Prostate gland (tissue), 2 donors: ENCODE measurements around the gene CENPP. TPM values are rescaled to one million over a fixed set of nuclear protein-coding genes. Genes with fewer than 3 reads are reported as not detected.

Source experiments
- DNase-seq: peaks from one replicate; pipeline ENCODE4 v3.0.0-alpha.2; 2019; ENCODE audit warnings: low spot score
- H3K27ac ChIP-seq, 2 donors: fragments of 200-600 bp; sonication (generic); 2 replicates each; pipeline ENCODE4 v1.5.1; 2017 to 2019
- H3K27me3 ChIP-seq: fragments of 200-600 bp; sonication (generic); replicated peaks from 2 replicates; pipeline ENCODE4 v1.5.1; 2019; ENCODE audit not compliant: insufficient read depth
- H3K36me3 ChIP-seq, 2 donors: fragments of 200-600 bp; sonication (generic); 1 replicate in 1 of 2; 2 replicates in 1 of 2; pipeline versions ENCODE4 v1.5.1 to v1.8.1; 2017 to 2019
- H3K4me1 ChIP-seq: fragments of 200-600 bp; sonication (generic); replicated peaks from 2 replicates; pipeline ENCODE4 v1.5.1; 2019
- H3K4me3 ChIP-seq, 2 donors: fragments of 200-600 bp; sonication (generic); 2 replicates each; pipeline ENCODE4 v1.5.1; 2017 to 2019
- H3K9me3 ChIP-seq: fragments of 200-600 bp; sonication (generic); 2 replicates; pipeline ENCODE4 v1.5.1; 2017
- POLR2A ChIP-seq: fragments of 450-650 bp; IDR thresholded peaks from one replicate; pipeline ENCODE4 v1.6.1; 2016; ENCODE audit warnings: antibody characterized with exemption, mild to moderate bottlenecking
- POLR2AphosphoS5 ChIP-seq: sonication (generic); formaldehyde crosslinking; IDR thresholded peaks from one replicate; pipeline ENCODE4 v1.6.1; 2017; ENCODE audit warnings: antibody characterized with exemption
- WGBS: methylation state at CpG from one replicate; pipeline ENCODE4 v1.1.5; 2018; 5-methylcytosine and 5-hydroxymethylcytosine counted together
- intact Hi-C: fragments of 100-400 bp; cut with DNase I; formaldehyde crosslinking; loops from one replicate; pipeline ENCODE4 v1.14.2; 2022
- total RNA-seq, 2 donors: library from RNA; depleted of rRNA; stranded (reverse); fragments of >200 nt; gene quantifications; one replicate each; pipeline ENCODE4 v1.1.0, GENCODE V29; 2016
- TF ChIP-seq, protein P1 (sequence below), 4 experiments: fragments of 200-600 bp in 2 of 4; fragments of 450-650 bp in 2 of 4; sonication (generic) in 2 of 4; IDR thresholded peaks; 1 replicate in 3 of 4; 2 replicates in 1 of 4; pipeline ENCODE4 v1.5.1; 2016 to 2019; ENCODE audit warnings: antibody characterized with exemption in 4 of 4, mild to moderate bottlenecking in 2 of 4, moderate library complexity in 2 of 4

The CENPP gene
- total RNA-seq, 2 donors from 2014 or later, result 1.4 to 21.5 TPM

DNA sequence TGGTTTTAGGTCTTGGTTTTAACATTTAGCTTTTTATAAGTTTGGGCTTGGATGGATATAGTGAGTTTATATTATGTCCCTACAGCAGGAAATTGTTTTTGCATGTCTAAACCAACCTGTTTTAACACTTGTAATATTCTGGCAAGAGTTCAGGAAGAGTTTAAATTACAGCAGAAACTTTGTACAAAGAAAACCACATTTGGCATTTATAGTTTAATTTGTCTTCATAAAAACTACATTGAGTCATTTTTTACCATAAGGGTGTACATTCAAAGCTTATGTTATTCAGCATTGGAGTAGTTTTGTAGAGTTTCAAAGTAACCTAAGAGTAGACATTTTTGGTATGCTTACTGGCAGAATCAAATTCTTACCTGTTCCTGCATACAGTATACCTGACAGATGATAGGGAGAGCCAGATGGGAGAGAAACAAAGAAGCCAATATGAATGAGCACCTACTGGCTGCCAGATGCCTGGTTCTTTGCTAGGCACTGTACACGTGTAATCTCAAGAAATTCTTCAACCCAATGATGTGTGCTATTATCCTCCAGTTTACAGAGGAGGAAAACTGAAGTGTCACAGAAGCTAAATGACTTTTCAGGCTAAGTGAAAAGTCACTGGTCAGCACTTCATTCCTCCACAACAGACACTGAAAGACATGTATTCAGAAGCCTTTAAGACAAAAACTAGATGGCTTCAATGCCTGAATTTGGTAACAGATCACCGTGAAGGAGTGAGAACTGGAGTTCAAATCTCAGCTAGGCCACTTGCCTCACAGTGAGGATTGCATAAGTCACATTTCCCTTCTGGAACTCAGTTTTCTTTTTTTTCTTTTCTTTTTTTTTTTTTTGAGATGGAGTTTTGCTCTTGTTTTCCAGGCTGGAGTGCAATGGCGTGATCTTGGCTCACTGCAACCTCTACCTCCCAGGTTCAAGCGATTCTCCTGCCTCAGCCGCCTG lies 235.9 kb downstream of the CENPP start:
- H3K9me3 ChIP-seq, result no peaks in the 10 kb centered on the region
- DNase-seq, result no peak
- H3K36me3 ChIP-seq, result no peaks in the 10 kb centered on the region
- no peak overlapping the region for H3K27ac ChIP-seq
- TF ChIP-seq POLR2AphosphoS5 (no peak), POLR2A (no peak)
- TF ChIP-seq, protein P1, sequence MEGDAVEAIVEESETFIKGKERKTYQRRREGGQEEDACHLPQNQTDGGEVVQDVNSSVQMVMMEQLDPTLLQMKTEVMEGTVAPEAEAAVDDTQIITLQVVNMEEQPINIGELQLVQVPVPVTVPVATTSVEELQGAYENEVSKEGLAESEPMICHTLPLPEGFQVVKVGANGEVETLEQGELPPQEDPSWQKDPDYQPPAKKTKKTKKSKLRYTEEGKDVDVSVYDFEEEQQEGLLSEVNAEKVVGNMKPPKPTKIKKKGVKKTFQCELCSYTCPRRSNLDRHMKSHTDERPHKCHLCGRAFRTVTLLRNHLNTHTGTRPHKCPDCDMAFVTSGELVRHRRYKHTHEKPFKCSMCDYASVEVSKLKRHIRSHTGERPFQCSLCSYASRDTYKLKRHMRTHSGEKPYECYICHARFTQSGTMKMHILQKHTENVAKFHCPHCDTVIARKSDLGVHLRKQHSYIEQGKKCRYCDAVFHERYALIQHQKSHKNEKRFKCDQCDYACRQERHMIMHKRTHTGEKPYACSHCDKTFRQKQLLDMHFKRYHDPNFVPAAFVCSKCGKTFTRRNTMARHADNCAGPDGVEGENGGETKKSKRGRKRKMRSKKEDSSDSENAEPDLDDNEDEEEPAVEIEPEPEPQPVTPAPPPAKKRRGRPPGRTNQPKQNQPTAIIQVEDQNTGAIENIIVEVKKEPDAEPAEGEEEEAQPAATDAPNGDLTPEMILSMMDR (IDR thresholded peaks at IDR 0.05), result no peak
- no peaks in the 10 kb centered on the region for H3K4me1 ChIP-seq
- WGBS, result 80% methylated on average over 5 of the region's 5 CpGs
- H3K4me3 ChIP-seq, result no peak overlapping the region
- intact Hi-C loops, result no loop called here
- no peaks in the 10 kb centered on the region for H3K27me3 ChIP-seq

DNA sequence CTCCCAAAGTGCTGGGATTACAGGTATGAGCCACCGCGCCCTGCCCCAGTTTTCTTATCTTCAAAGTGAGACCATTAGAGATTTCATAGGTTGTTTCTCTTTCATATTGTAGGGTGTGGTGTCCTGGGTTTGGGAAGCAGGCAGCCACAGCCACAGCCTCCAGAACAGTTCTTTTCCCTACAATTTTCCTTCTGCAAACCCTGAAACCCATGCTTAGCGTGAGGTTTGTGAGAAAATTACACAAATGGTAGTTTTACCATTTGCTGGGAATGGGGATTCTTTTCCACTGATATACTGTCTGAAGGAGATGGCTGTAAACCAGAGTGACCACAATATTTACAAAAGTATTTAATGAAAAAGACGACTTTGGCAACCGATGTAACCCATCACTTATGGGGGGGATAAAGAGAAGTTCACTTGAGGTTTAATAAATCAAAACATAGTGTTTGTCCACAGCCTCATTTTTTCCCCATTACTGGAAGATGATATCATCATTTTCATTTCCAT lies 236.8 kb downstream of the CENPP start:
- intact Hi-C loops, result no loop called here
- Histone ChIP-seq H3K4me1 (no peaks in the 10 kb centered on the region), H3K36me3 (no peaks in the 10 kb centered on the region), H3K27me3 (no peaks in the 10 kb centered on the region), H3K4me3 (no peak overlapping the region), H3K9me3 (no peaks in the 10 kb centered on the region), H3K27ac (no peak overlapping the region)
- 74% methylated on average over 5 of the region's 5 CpGs for WGBS
- no peak for DNase-seq
- no peak for TF ChIP-seq POLR2AphosphoS5
- no peak for TF ChIP-seq POLR2A
- TF ChIP-seq, protein P1 (IDR thresholded peaks at IDR 0.05), result no peak

DNA sequence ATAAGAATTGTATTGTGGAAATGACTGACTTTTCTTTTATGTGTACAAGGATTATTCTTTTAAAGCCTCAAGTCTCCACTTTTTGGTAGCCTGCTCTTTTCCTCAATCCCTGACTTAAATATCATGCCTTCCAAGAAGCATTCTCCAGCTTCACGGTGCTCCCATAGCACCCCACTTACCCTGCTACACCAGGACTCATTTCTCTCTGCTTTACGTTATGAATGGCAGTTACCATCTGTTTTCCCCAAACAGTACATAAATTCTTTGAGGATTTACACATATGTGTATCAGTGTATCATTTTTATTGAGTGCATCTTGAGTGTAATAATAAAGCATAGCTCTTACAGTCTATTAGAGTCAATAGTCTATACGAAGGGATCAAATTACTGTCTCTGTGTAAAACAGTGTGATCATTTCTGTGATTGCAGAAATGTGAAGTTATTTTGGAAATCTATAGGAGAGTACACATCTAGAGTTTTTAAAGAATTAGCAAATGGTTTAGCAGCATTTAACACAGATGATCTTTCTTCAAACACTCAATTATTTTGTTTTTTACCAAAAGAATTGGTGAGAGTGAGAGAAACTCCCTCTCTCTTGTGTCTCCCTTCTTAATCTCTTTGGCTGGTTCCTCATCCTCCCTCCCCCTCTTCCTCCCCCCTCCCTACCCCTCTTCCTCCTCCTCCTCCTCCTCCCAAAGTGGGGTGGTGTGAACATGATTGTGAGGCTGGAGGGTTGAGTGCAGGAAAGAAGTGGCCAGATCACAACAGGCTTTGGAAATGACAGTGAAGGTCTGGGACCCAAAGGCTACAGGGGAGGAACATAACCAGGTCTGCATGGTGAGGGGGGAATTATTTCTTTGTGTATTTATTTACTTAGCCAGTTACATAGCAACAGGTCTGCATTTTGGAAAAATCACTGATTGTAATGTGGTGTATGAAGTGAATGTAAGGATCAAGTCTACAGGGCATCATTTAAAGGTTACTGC lies 237.7 kb downstream of the CENPP start:
- Histone ChIP-seq H3K4me3 (no peak overlapping the region), H3K27ac (no peak overlapping the region), H3K27me3 (no peaks in the 10 kb centered on the region), H3K4me1 (no peaks in the 10 kb centered on the region), H3K36me3 (no peaks in the 10 kb centered on the region), H3K9me3 (no peaks in the 10 kb centered on the region)
- DNase-seq, result no peak
- 63% methylated on average over 3 of the region's 3 CpGs for WGBS
- TF ChIP-seq, protein P1 (IDR thresholded peaks at IDR 0.05), result no peak
- TF ChIP-seq POLR2A (no peak), POLR2AphosphoS5 (no peak)
- intact Hi-C loops, result no loop called here

DNA sequence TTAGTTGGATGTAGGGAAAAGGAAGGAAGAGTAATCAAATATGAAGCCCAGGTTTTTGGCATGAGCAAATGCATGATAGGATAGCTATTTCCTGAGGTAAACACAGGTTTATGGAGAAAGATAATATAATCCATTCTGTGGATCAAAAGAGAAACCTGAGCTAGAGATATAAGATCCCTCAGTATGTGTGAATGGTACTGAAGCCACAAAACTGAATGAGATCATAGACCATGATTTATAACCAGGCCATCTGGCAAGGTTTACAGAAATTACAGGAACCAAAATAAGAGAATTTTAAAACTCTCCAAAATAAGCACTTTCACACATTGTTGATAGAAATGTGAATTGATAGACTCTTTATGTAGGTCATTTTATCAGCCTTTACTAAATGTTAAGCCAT lies 238.8 kb downstream of the CENPP start:
- Histone ChIP-seq H3K27ac (no peak overlapping the region), H3K36me3 (no peaks in the 10 kb centered on the region), H3K27me3 (no peaks in the 10 kb centered on the region), H3K4me1 (no peaks in the 10 kb centered on the region), H3K9me3 (no peaks in the 10 kb centered on the region), H3K4me3 (no peak overlapping the region)
- TF ChIP-seq POLR2A (no peak), POLR2AphosphoS5 (no peak)
- TF ChIP-seq, protein P1 (IDR thresholded peaks at IDR 0.05), result no peak
- DNase-seq, result no peak
- intact Hi-C loops, result no loop called here
